KMS-11 (cell line): ENCODE data around the gene C5orf22.

ENCODE experiments used
- H2AFZ ChIP-seq: fragments of 200-600 bp; sonication (generic); 2 replicates; pipeline ENCODE4 v1.6.1; 2016; ENCODE audit warnings: antibody characterized with exemption, mixed run types, low read depth
- H3K27ac ChIP-seq: fragments of 200-600 bp; sonication (generic); 2 replicates; pipeline ENCODE4 v1.6.1; 2016; ENCODE audit warnings: mild to moderate bottlenecking, mixed run types
- H3K27me3 ChIP-seq: fragments of 200-600 bp; sonication (generic); 2 replicates; pipeline ENCODE4 v1.6.1; 2017; ENCODE audit warnings: mild to moderate bottlenecking, low read depth, mixed run types, moderate library complexity; ENCODE audit not compliant: insufficient read depth
- H3K36me3 ChIP-seq: fragments of 200-600 bp; sonication (generic); 2 replicates; pipeline ENCODE4 v1.6.1; 2017; ENCODE audit warnings: mild to moderate bottlenecking, mixed run types; ENCODE audit not compliant: insufficient read depth
- H3K4me1 ChIP-seq: fragments of 200-600 bp; sonication (generic); 2 replicates; pipeline ENCODE4 v1.6.1; 2016; ENCODE audit warnings: mild to moderate bottlenecking, low read depth, mixed run types; ENCODE audit not compliant: poor library complexity, severe bottlenecking
- H3K4me2 ChIP-seq: fragments of 200-600 bp; sonication (generic); 2 replicates; pipeline ENCODE4 v1.7.0; 2016; ENCODE audit warnings: mild to moderate bottlenecking, mixed run types
- H3K4me3 ChIP-seq: fragments of 200-600 bp; sonication (generic); IDR thresholded peaks from 2 replicates; pipeline ENCODE4 v1.6.1; 2017; ENCODE audit warnings: low read depth, low read length, mixed read lengths; ENCODE audit not compliant: insufficient read depth
- H3K79me2 ChIP-seq: fragments of 200-600 bp; sonication (generic); 2 replicates; pipeline ENCODE4 v1.6.1; 2016; ENCODE audit warnings: low read depth, mixed run types; ENCODE audit not compliant: insufficient read depth
- H3K9ac ChIP-seq: fragments of 200-600 bp; sonication (generic); 2 replicates; pipeline ENCODE4 v1.6.1; 2016; ENCODE audit warnings: mild to moderate bottlenecking, mixed run types
- H4K20me1 ChIP-seq: fragments of 200-600 bp; sonication (generic); 2 replicates; pipeline ENCODE4 v1.6.1; 2016; ENCODE audit warnings: mild to moderate bottlenecking, mixed run types; ENCODE audit not compliant: insufficient read depth
- CTCF ChIP-seq: fragments of 200-600 bp; sonication (generic); conservative IDR thresholded peaks from 2 replicates; pipeline ENCODE4 v1.6.1; 2017; ENCODE audit warnings: low read depth, mild to moderate bottlenecking, antibody characterized with exemption, low read length, moderate library complexity, mixed read lengths

Gene C5orf22

GRCh38 chr5:31531888-31532547, at the start of gene C5orf22, which contains the start of gene DROSHA:
C5orf22 (plus strand) TSS chr5:31532301; CDS start chr5:31532393, 92 bp downstream.
DROSHA (minus strand) TSS chr5:31532093; CDS start chr5:31529059, 3,034 bp downstream.
- peak within 1 kb of the TSS; percentile 62; the same call in 1 of the 2 replicates for H3K9ac ChIP-seq
- H4K20me1 ChIP-seq, result no peaks in the 10 kb centered on the region
- no peak within 1 kb of the TSS for H3K4me3 ChIP-seq
- no peak for TF ChIP-seq CTCF
- peaks cover 31% of the 10 kb centered on the region for H3K79me2 ChIP-seq
- H3K4me2 ChIP-seq, result peak within 1 kb of the TSS; percentile 96
- H3K4me1 ChIP-seq, result peaks cover 17% of the 10 kb centered on the region
- H3K36me3 ChIP-seq, result no peaks in the 10 kb centered on the region; the same call in 1 of the 2 replicates
- H3K27me3 ChIP-seq, result no peaks in the 10 kb centered on the region
- H3K27ac ChIP-seq, result peak within 1 kb of the TSS; percentile 42
- peak within 1 kb of the TSS; percentile 62 for H2AFZ ChIP-seq

GRCh38 chr5:31485376-31486207, 46.5 kb upstream of the C5orf22 start:
- no peak overlapping the region for H3K4me3 ChIP-seq
- H3K9ac ChIP-seq, result no peak overlapping the region
- no peaks in the 10 kb centered on the region for H4K20me1 ChIP-seq
- no peaks in the 10 kb centered on the region for H3K4me1 ChIP-seq
- no peak for TF ChIP-seq CTCF
- no peaks in the 10 kb centered on the region for H3K27me3 ChIP-seq
- H3K27ac ChIP-seq, result no peak overlapping the region
- H3K79me2 ChIP-seq, result no peaks in the 10 kb centered on the region
- H2AFZ ChIP-seq, result no peak overlapping the region
- no peak overlapping the region for H3K4me2 ChIP-seq
- H3K36me3 ChIP-seq, result no peaks in the 10 kb centered on the region; the same call in 1 of the 2 replicates

- no peaks in the 10 kb centered on the region; the same call in 1 of the 2 replicates for H3K36me3 ChIP-seq
- H3K4me2 ChIP-seq, result no peak overlapping the region
- H4K20me1 ChIP-seq, result no peaks in the 10 kb centered on the region
- H3K79me2 ChIP-seq, result no peaks in the 10 kb centered on the region
- no peaks in the 10 kb centered on the region for H3K27me3 ChIP-seq
- no peak overlapping the region for H3K27ac ChIP-seq
- H3K9ac ChIP-seq, result no peak overlapping the region
- H3K4me3 ChIP-seq, result no peak overlapping the region
- H3K4me1 ChIP-seq, result no peaks in the 10 kb centered on the region
- TF ChIP-seq CTCF, result no peak
- H2AFZ ChIP-seq, result no peak overlapping the region
Measured at GRCh38 chr5:31486441-31486840, 45.7 kb upstream of the C5orf22 start.

- TF ChIP-seq CTCF, result no peak
- Histone ChIP-seq H3K9ac (no peak overlapping the region), H3K4me2 (no peak overlapping the region), H3K27me3 (no peaks in the 10 kb centered on the region), H3K4me3 (no peak overlapping the region), H3K27ac (no peak overlapping the region), H3K36me3 (peaks cover 2% of the 10 kb centered on the region; the same call in 1 of the 2 replicates), H4K20me1 (no peaks in the 10 kb centered on the region), H2AFZ (no peak overlapping the region), H3K4me1 (no peaks in the 10 kb centered on the region), H3K79me2 (no peaks in the 10 kb centered on the region)
Measured at GRCh38 chr5:31487506-31487905, 44.6 kb upstream of the C5orf22 start.
